NCI-H1092 (cell line): ENCODE data around the gene PMPCA.

Experiments used
- DNase-seq: peaks from one replicate; lab custom pipeline; 2025; lab: John Stamatoyannopoulos, UW

The PMPCA gene

DNA sequence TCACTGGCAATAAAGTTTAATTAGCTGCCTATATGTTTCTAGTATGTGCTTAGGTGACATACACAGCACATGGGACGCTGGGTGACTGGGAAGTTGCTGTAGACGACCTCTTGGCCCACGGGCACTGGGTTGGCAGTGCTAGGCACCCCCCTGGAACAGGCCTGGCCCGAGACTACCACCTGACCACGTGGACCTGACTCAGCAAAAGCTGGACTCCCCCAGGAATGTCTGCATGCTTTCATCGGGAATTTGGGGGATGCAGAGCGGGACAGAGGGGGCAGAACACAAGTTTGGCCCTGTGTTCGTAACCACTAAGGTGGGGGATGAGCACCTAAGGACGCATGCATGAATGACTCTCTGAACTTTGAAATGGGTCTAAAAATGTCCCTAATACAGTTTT lies 45.8 kb downstream of the PMPCA start:
- DNase-seq, result no peak

DNA sequence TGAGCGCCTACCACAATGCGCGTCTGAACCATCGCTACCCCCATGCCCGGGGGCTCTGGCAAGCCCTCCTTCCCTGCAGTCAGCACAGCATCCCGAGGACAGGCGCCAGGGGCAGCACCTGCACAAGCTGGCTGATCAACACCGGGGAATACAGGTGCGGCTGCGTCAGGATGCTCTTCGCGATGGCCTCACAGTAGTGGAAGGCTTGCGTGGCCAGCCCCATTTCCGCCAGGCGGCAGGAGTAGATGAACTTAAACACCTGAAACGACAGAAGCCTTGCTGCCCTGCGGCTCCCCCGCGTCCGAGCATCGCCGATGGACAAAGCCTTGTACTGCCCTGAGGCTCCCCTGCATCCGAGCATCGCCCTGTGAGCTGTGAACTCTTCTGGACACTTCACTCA lies 46.9 kb downstream of the PMPCA start:
- no peak for DNase-seq

DNA sequence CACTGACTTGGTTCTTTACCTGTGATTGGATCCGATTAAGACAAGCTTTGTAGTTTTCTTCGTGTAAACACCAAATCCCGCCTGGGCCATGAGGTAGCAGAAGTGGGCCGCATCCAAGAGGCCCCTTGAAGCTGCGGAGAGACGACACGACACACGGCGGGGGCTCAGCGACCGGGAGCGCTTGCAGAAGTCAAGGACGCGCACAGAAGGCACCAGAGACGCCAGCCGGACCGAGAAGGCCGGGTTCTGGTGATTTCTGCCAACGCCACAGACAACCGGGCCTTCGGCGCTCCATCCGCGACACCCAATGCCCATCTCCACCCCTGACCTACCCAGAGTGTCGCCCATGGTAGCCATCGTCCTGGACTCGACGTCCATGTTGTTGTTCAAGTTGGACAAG lies 49.0 kb downstream of the PMPCA start:
- DNase-seq, result no peak

DNA sequence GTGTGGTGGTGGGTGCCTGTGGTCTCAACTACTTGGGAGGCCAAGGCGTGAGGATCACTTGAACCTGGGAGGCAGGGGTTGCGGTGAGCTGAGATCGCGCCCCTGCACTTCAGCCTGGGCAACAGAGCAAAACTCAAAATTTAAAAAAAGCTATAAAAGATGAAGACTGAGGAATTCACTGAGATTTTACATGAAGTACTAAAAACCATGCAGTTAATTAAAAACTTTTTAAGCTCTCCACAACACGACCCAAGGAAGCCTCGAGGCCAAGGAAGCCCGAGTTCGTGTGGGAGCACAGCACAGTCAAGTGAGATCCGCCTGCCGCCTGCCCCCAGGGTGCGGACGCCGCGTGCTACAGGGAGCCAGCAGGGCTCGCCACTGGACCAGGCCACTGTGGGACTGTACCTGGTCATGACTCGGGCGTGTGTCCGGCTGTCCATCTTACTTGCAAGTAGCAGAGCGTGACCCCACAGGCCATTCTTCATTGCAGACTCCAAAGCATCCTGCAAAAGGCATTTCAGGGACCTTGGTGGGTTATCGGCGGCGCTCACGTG lies 50.4 kb downstream of the PMPCA start:
- no peak for DNase-seq

DNA sequence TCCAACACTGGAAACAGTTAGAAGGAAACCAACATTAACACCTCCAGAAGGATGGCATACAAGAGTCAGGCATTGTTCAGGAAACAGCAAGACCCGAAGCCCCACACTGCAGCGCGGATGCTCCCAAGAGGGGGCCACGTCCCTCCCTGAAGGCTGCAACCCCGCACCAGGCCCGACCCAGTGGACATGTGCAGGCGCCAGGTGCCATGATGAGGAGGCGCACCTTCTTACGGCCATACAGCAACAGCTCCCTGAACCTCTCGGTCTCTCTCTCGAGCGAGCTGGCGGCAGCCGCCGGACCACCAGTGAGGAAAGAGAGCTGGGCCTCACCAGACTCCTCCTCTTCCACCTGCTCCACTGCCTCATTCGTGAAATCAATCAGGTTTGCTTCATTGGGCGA lies 52.2 kb downstream of the PMPCA start:
- DNase-seq, result no peak

DNA sequence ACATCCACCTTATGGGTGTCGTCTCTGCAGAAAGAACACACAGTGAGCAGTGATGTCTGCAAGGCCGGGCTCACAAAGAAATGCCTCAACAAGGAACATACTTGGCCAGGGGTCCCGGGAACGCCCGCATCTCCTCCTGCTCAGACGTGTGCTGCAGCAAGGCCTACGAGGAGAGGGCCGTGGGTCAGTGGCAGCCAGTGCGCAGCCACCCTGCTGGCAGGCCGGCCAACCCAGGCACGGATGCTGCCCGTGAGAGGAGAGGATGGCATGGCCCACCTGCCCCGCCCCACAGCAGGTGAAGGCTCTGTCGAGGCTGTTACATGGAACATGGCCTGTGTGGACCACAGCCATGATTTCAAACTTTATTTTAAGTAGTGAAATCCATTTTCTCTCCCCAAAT lies 53.1 kb downstream of the PMPCA start:
- no peak for DNase-seq

DNA sequence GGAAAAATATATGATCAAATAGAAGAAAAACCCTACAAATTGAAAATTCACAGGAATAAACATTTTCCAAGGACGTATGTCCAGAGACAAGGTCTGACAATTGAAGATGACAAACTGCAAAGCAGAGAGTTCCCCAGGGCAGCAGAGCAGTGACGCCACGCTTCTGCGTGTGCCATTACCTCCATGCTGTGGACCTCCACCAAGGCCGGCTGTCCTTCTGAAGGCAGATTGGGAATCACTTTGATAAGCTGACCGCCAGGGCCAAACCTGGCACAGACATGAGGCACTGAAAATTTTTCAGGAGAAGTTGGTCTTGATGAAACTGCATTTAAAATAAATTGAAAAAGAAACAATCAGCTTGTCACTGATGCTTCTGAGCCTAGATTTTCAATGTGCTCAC lies 53.8 kb downstream of the PMPCA start:
- no peak for DNase-seq

DNA sequence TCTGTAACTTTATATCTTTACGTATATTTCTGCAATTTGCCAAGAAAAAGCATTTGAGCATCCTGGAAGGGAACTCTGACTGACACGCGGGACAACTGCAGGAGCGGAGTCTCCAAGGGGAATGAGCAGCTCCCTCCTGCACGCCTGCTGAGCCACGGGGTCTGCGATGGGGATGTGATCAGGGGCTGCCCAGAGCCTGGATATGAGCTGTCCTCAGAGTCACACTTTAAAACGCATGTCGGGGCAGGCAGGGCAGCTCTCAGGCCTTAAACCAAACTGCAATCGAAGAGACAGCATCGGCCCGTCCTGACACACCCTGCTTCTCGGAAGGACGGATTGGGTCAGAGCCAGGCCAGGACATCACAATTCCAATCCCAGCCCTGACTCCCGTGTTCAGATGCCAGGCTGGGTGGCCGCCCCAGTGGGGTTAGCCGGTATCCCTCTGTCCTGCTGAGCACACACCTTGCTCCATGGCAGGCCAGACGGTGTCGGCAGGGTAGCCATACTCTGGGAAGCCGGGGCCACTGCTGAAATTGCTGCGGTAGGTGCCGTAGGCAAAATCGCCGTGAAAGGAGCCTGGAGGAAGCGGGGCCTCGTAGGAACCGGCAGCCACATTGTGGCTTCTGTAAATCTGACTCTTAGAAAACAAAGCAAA lies 55.2 kb downstream of the PMPCA start:
- DNase-seq, result no peak

DNA sequence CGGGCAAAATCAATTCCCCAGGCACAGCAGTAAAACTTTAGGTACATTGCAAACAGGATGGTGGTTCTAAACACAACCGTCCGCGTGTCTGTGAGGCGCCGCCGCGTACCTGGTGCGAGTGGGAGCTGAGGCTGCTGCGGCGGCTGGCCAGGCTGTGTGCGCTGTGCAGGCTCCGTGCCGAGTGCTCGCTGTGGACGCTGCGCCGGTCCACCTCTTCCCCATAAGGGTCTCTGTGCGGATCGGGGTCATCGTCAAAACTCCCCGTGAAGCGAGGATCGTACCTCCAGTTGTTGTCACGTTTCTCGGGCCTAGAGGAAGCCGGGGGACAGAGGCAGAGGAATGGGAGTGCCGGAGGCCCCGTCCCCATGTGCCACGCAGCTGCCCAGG lies 55.7 kb downstream of the PMPCA start:
- no peak for DNase-seq

DNA sequence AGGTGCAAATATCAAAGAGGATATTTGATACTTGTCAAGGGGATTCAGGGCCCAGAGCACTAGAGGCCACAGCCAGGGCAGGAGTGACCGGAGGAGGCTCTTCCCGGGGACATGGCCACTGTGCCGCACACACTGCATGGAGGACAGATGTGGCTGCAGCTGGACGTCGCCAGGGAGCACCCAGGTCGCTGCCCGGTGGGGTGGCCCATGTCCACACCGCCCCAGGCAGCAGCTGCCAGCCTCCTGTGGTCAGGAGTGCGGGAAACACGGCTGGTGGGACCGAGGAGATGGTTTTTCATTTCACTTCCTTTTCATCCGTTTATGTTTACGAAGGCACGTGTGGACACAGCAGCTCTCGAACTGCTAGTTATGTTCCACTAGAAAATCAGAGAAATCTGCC lies 57.3 kb downstream of the PMPCA start:
- DNase-seq, result no peak

DNA sequence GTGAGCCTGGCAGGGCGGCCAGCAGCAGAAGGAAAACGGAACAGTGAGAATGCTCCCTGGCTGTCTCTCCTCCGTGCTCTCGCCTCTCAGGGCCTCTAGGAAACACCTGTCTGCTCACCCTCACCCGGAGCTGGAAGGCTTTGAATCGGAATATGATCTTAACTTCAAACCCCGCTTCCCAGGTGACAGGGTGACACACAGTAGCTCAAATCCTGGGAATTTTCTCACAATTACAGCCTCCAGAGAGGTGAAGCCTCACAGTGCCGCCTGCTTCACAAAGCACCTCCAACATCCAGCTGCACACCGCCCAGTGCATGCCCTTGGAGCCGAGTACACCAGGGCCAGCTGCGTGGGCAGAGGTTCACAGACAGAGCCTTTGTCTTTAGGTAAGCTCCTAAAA lies 59.9 kb downstream of the PMPCA start:
- no peak for DNase-seq

DNA sequence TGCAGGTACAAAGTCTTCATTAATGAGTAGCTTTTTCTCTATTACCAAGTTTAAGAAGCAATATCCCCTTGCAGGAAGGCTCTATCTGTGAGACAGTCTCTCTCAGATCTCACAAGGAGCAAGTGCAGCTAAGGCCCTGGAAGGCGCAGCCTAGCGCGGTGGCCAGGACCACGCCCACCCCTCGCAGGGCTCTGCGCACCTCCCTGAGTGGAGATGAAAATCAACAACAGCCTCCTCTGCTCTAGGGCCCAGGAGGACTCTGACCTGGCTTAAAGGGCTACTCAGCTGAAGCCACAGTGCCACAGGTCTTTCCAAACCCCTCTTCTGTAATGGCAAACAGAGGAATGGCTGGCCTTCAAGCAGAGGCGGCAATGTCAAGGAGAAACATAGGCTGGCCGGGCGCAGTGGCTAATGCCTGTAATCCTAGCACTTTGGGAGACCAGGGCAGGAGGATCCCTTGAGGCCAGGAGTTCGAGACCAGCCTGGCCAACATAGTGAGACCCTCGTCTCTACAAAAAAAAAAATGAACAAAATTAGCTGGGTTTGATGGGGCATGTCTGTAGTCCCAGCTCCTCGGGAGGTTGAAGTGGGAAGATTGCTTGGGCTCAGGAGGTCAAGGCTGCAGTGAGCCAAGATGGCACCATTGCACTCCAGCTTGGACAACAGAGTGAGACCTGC lies 60.5 kb downstream of the PMPCA start:
- no peak for DNase-seq

DNA sequence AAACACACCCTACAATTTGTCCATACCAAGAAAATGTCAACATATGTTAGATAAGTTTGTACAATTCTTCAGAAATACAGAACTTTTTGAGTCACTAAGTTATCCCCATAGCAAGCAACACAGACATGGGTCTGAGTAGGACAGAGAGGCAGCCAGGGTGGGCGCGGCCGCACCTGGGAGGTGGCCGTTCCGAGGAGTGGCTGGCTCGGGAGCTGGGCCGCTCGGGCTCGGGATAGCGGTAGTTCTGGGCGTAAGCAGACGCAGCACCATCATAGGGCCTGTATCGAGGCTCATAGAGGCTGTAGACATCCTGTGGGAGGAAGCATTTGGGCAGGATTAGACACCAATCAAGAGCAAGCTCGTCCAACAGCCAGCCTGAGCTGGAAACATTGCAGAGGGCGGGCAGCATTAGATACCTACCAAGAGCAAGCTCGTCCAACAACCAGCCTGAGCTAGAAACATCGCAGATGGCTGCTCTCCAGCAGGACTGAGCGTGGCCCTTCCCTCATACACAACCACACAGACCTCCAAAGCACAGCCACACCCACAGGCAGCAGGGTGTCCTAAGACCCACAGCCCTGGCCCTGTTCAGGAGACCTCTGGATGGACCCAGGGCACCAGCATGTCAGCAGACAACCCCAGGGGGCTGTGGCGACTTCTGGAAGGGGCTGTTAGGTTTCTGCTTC lies 61.5 kb downstream of the PMPCA start:
- DNase-seq, result no peak

DNA sequence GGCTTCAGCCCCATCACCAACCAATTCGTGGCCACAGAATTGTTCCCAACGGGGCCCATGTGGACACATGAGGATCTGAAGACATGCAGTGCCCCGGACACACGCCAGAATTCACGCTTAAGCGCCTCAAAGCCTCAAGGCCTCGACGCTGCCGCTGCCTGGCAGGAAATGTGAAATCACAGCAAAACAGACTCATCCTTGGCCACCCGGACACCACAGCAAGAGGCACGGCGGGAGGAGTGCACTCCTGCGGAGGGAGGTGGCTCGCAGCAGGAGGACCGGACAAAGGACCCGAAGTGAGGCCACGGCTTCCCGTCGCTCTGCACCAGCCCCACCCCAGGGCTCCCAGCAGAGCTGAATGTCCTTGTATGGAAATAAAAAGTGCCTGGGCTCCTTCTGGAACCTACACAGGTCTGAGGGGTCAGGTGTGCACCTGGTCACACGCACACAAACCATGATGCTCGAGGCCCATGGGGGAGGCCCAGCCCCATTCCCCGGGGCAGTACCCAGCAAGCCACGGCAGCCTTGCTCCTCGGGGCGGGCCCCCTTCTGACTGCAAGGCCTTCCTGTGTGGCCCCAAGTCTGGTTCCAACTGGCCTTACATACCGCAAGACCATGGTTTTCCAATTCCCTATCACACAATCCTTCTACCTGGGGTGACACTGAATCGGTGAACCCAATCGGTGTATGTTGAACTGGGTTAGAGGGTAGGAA lies 62.3 kb downstream of the PMPCA start:
- DNase-seq, result no peak

DNA sequence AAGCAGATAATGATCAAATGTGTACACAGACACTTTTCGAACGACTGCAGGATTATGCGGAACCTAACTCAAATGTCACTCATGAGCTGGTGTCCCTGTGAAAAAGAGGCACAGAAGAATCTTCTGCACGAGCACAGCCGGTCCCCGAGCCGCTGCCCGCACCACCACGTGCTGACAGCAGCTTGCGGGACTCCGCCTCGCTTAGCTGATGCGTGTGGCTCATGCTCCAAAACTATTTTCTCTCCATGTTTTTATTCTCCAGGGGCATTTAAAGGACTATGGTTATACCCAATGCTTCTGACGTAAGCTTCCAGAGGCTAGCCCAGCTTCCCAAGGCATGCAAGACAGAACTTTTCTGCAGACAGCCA lies 62.9 kb downstream of the PMPCA start:
- no peak for DNase-seq
